Measurements from ENCODE around the gene STOM.
A peak's percentile ranks its signal among the peaks of the same experiment; 100 is the strongest.

The STOM gene

DNA sequence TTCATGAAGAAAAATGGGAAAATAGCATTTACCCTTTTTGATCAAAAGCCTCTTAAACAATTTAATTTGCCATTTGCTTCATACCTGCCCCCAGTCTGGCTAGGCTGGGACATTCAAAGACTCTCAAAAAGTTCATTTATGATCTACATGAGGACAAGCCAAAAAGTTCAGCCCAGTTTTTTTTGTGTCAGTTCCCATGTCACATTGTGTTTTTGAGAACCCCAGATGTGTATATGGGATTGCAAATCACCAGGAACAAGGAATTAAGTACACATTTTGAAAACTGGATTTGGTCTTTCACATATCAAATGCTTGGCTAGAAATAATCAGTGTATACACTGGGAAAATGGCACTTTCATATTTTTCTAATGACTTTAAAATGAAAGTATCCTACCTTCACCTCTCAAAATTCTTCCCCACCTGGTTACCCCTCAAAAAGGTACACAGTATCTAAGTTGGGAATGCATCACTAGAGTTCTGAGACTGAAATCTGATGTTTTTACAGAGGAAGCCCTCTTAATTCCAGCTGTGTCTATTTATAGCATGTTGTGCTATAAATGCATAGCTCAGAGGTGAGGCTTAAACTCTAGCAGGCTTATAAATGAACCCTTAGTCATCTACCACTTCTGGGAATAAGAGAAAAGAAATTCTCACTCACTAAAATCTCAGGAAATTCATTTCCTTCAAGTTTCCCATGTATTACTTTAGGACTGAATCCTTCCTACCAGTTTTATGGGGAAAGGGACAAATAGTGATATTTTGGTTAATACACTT lies 9.3 kb downstream of the STOM start:
- H3K9me3 Mint-ChIP-seq = no peaks in the 10 kb centered on the region
- H3K4me1 Mint-ChIP-seq = peaks cover 29% of the 10 kb centered on the region
- no peak for DNase-seq
- H3K27me3 Mint-ChIP-seq = no peaks in the 10 kb centered on the region
- H3K27ac Mint-ChIP-seq = no peak overlapping the region
- no peak overlapping the region for H3K4me3 Mint-ChIP-seq
- no peak for ATAC-seq

DNA sequence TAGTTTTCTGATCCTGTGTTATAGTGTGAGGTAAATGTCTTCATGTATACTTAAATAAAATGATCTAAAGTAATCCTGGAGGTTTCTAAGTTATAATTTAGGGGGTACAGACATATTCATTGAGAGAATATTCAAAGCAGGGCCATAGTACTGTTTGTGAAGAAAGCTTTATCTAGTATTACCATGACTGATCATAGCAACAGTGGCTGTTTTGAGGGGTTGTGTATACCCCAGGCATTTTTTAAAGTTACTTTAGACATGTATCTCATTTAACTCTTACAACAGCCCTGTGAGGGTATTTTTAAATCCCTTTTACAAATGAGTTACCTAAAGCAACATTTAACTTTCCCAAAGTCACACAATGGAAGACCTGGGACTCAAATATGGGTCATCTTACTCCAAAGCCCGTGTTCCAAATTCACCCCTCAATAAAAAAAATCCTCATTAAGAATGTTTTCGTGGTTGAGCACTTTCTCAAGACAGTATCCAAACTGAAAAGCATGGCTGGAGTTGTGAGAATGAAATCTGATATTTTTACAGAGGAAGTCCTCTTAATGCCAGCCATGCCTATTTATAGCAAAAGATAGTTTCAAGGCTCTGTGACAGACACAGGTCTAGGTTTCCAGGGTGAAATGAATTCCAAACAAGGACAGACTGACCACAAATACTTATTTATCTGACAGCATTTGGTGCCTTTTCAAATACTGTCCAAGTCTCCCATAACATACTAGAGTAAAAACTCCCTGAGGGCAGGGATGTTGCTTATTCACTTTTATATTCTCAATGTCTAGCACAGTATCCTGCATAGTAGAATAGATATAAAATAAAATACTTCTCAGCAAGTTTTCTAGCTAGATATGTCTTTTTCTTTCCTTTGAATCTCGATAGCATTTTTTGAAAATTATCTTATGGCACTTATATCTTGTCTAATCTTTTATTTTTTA lies 10.4 kb downstream of the STOM start:
- Mint-ChIP-seq H3K9me3 (no peaks in the 10 kb centered on the region), H3K27ac (peak overlapping the region in 1 of 2 donors; percentile 63), H3K27me3 (no peaks in the 10 kb centered on the region), H3K4me3 (peak overlapping the region in 1 of 2 donors; percentile 79), H3K4me1 (peaks cover 29% of the 10 kb centered on the region)
- no peak for DNase-seq
- ATAC-seq = peak; percentile 63

DNA sequence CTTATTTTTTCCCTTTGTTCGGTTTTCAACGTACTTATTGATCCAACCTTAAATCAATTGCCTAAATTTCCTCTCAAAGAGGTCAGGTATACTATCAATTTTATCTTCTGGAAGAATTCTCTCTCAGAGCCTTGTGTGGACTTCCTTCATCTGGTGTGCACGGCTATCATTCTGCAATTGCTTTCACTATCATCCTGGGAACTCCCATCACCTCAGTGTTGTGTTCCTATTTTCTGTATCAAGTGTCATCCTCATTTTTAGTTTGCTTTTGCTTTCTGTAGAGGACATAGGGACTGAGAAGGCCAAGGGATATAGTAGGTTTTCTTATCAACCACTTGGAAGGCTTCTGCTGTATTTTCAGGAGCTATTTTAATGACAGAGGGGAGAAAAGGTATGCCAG lies 11.3 kb downstream of the STOM start:
- DNase-seq = no peak
- peaks cover 35% of the 10 kb centered on the region for H3K4me1 Mint-ChIP-seq
- H3K27ac Mint-ChIP-seq = peak overlapping the region; percentile 14 to 63
- H3K9me3 Mint-ChIP-seq = no peaks in the 10 kb centered on the region
- H3K27me3 Mint-ChIP-seq = no peaks in the 10 kb centered on the region
- ATAC-seq = peak; percentile 68
- peak overlapping the region; percentile 52 to 79 for H3K4me3 Mint-ChIP-seq

- Mint-ChIP-seq H3K4me1 (peaks cover 43% of the 10 kb centered on the region), H3K27ac (no peak overlapping the region), H3K27me3 (no peaks in the 10 kb centered on the region), H3K9me3 (no peaks in the 10 kb centered on the region), H3K4me3 (no peak overlapping the region)
- ATAC-seq (no peak), DNase-seq (no peak)
Measured at GRCh38 chr9:121357011-121357410, 13.0 kb downstream of the STOM start.

DNA sequence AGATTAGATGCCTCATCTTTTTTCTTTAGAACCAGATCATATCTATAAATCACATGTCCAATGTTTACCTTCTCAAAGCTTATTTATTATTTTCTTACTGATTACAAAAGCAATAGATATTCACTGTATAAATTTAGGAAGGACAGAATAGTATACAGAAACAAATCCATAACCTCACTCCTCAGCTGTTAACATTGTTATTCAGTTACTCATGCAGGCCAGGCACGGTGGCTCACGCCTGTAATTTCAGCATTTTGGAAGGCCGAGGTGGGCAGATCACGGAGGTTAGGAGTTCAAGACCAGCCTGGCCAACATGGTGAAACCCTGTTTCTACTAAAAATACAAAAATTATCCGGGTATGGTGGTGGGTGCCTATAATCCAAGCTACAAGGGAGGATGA lies 15.3 kb downstream of the STOM start:
- peaks cover 48% of the 10 kb centered on the region for H3K4me1 Mint-ChIP-seq
- no peaks in the 10 kb centered on the region for H3K27me3 Mint-ChIP-seq
- H3K9me3 Mint-ChIP-seq = no peaks in the 10 kb centered on the region
- no peak overlapping the region for H3K4me3 Mint-ChIP-seq
- ATAC-seq = no peak
- no peak for DNase-seq
- H3K27ac Mint-ChIP-seq = no peak overlapping the region

- no peaks in the 10 kb centered on the region for H3K27me3 Mint-ChIP-seq
- H3K27ac Mint-ChIP-seq = peak overlapping the region; percentile 69 to 87
- DNase-seq (no peak), ATAC-seq (peak; percentile 22)
- H3K4me1 Mint-ChIP-seq = peaks cover 42% of the 10 kb centered on the region
- no peaks in the 10 kb centered on the region for H3K9me3 Mint-ChIP-seq
- peak overlapping the region in 1 of 2 donors; percentile 31 for H3K4me3 Mint-ChIP-seq
Measured at GRCh38 chr9:121354141-121354540, 15.9 kb downstream of the STOM start.

DNA sequence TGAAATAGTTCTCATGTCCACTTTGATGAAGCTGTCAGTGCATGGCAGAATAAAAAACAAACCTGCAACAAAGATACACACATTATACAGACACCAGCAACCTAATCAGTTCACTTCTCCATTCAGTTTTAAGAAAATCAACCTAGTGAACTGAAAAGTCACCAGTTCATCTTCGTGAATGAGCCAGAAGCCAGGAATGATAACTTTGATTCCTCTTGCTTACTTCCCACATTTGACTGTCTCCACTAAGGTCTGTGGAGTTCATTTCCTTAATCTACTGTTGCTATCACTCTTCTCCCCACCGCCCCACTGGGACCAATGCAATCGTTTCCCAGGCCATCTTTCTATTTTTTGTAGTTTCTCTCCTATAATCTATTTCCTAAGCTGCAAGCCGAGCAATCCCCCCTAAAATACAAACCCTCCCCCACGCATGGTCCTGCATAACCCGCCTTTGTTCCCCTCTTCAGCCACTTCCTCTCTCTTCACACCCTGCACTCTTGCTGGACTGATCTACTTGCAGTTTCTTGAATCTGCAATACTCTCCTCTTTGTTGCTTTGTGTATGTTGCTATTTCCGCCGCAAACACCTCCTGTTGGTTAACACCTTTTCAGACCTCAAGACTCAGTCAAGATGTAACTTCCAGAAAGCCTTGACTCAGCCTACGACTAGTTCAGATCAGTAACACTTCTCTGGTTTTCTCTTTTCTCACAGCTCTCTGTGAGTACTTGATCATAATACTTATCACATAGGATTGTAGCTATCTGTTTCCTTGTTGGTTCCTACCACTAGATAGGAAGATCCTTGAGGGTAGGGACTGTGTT lies 16.6 kb downstream of the STOM start:
- Mint-ChIP-seq H3K27me3 (no peaks in the 10 kb centered on the region), H3K4me3 (peak overlapping the region; percentile 29 to 31), H3K27ac (peak overlapping the region in 1 of 2 donors; percentile 87), H3K9me3 (no peaks in the 10 kb centered on the region), H3K4me1 (peaks cover 36% of the 10 kb centered on the region)
- ATAC-seq (peak; percentile 99), DNase-seq (peak; percentile 44 to 69)

DNA sequence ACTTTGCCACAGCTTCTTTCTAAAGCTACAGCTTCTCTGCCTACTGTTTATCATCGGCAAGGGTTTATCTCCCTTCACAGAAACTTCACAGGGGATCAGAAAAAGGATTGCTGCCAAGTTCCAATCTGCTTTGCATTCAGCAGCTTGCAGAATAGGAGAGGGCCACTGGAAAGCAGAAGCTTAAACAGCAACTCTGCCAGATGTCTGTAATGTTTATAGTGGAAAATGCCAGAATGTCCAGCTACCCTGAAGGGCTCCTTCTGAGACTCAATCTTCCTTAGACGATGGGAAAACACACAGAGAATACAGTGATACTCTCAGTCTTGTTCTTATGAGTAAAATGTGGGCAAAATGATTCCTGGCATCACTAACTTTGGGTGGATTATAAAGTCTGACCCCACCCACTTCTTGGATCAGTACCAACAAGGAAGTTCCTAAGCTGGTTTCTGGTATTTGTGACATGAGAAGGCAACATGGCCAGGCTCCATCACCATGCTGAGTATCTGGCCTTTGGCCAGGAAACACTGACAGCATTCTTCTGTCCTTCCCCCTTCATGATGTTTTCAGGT lies 19.0 kb downstream of the STOM start:
- no peaks in the 10 kb centered on the region for H3K9me3 Mint-ChIP-seq
- ATAC-seq (no peak), DNase-seq (no peak)
- H3K27me3 Mint-ChIP-seq = no peaks in the 10 kb centered on the region
- H3K4me3 Mint-ChIP-seq = no peak overlapping the region
- H3K4me1 Mint-ChIP-seq = peaks cover 22% of the 10 kb centered on the region
- no peak overlapping the region for H3K27ac Mint-ChIP-seq

DNA sequence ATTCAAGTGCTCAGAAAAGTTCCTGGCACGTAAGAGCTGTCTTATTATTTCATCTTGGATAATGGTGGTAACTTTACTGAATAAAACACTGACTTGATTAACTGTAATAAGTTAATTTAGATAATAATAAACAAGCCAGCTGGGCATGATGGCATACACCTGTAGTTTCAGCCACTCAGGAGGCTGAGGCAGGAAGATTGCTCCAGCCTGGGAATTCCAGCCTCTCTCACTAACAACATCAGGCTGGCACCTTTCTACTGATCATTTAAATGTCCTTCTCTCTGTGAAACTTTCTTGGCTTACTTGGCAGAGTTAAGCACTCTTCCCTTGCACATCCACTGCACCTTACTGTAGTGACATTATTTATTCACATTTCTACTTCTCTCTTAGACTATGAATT lies 20.0 kb downstream of the STOM start:
- DNase-seq = no peak
- no peaks in the 10 kb centered on the region for H3K27me3 Mint-ChIP-seq
- H3K4me3 Mint-ChIP-seq = no peak overlapping the region
- peaks cover 19% of the 10 kb centered on the region for H3K4me1 Mint-ChIP-seq
- no peak overlapping the region for H3K27ac Mint-ChIP-seq
- H3K9me3 Mint-ChIP-seq = no peaks in the 10 kb centered on the region
- ATAC-seq = no peak

DNA sequence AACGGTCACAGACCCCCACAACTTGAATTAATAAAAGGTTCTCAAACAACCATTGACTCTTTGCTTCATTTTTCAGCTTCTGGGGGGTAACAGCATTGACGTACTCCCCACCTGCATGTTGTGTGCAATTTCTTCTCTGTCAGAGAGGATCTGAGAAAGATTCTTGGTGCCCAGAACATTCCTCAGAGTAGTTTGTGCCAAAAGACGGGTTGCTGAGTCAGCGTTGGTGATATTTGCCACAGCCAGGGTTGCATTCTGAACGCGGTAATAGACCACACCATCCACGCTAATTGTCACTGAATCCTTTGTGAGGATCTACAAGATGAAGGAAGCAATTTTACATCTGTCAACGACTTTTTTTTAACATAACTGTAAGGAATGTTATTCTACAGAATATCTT lies 21.0 kb downstream of the STOM start:
- Mint-ChIP-seq H3K4me1 (peaks cover 22% of the 10 kb centered on the region), H3K27ac (no peak overlapping the region), H3K27me3 (no peaks in the 10 kb centered on the region)

DNA sequence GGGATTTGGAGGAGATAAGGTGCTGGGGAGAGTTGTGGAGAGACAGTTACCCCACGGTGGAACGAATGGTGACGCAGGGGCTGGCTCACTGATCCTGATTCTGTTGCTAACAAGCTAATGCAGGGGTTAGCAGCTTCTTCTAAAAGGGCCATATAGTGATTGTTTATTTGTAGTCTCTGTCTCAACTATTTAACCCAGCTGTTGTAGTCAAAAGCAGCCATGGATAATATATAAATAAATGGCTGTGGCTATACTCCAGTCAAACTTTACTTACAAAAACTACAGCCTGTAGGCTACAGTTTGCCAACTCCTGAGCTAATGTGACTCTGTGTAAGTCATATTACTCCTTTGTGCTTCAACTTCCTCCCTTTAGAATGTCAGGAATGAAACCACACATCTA lies 21.8 kb downstream of the STOM start:
- ATAC-seq (no peak), DNase-seq (no peak)
- Mint-ChIP-seq H3K4me1 (peaks cover 14% of the 10 kb centered on the region), H3K9me3 (no peaks in the 10 kb centered on the region), H3K4me3 (no peak overlapping the region), H3K27me3 (no peaks in the 10 kb centered on the region), H3K27ac (no peak overlapping the region)

More for the DNA sequence above, 21.0 kb downstream of the STOM start:
- H3K9me3 Mint-ChIP-seq = no peaks in the 10 kb centered on the region
- H3K4me3 Mint-ChIP-seq = no peak overlapping the region
- ATAC-seq (no peak), DNase-seq (no peak)

GRCh38 chr9:121345070-121345469 lies 25.0 kb downstream of the STOM start:
- no peak for DNase-seq
- Mint-ChIP-seq H3K27me3 (no peaks in the 10 kb centered on the region), H3K27ac (peak overlapping the region in 1 of 2 donors; percentile 85), H3K4me3 (no peak overlapping the region), H3K4me1 (peaks cover 6% of the 10 kb centered on the region), H3K9me3 (no peaks in the 10 kb centered on the region)
- no peak for ATAC-seq

DNA sequence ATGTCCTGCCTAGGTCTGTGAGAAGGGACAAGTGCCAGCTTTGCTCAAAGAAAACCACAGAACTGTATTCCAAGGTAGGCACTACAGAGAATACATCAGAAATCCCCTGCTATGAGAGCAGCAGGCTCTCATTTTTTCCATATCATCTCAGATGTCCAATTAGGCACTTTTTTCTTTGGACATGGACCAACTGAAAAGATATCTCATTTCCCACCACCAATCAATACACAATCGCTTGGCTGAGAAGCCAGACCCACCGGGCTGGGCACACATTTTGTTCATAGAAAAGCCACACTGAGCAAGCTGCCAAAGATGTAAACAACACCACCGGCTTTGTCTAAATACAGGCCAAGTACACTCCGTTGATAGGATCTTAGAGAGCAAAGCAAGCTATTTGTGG lies 25.9 kb downstream of the STOM start:
- ATAC-seq = no peak
- Mint-ChIP-seq H3K27me3 (no peaks in the 10 kb centered on the region), H3K9me3 (no peaks in the 10 kb centered on the region), H3K4me3 (no peak overlapping the region), H3K4me1 (peaks cover 6% of the 10 kb centered on the region), H3K27ac (no peak overlapping the region)
- DNase-seq = no peak

- peaks cover 6% of the 10 kb centered on the region for H3K4me1 Mint-ChIP-seq
- DNase-seq = no peak
- H3K4me3 Mint-ChIP-seq = no peak overlapping the region
- H3K27me3 Mint-ChIP-seq = no peaks in the 10 kb centered on the region
- no peaks in the 10 kb centered on the region for H3K9me3 Mint-ChIP-seq
- peak; percentile 45 for ATAC-seq
- no peak overlapping the region for H3K27ac Mint-ChIP-seq
Measured at GRCh38 chr9:121340676-121341392, 29.2 kb downstream of the STOM start.

All from stimulated activated naive CD8-positive, alpha-beta T cell treated with anti-CD3 and anti-CD28 coated beads, Interleukin-15, amount 100 ng/mL, for 72 hours (primary cell).